Pancreas (tissue), 10 donors: ENCODE measurements around the gene MAD2L2. TPM values are rescaled to one million over a fixed set of nuclear protein-coding genes. Genes with fewer than 3 reads are reported as not detected.

Experiments
- ATAC-seq, 4 donors: fragments of 200-7000 bp; cut with Tn5 transposase; one replicate each; pipeline versions ENCODE4 v1.8.0 to v1.9.1; 2020; ENCODE audit warnings: mild to moderate bottlenecking in 4 of 4, moderate library complexity in 4 of 4
- DNase-seq, 6 donors: peaks; one replicate each; pipeline ENCODE4 v3.0.0-alpha.2; 2020
- FAIRE-seq: peaks from 2 replicates; lab custom pipeline; 2012; peaks lifted over from hg19 to GRCh38; lab: Jason Lieb, UNC
- H3K27ac ChIP-seq, 4 donors: fragments of 200-600 bp; sonication (generic); 1 replicate in 3 of 4; 2 replicates in 1 of 4; pipeline versions ENCODE4 v1.5.0 to v1.8.0; 2020
- H3K27me3 ChIP-seq, 4 donors: fragments of 200-600 bp; one replicate each; pipeline ENCODE4 v1.8.0; 2021
- H3K36me3 ChIP-seq, 3 donors: fragments of 200-600 bp; sonication (generic) in 1 of 3; one replicate each; pipeline versions ENCODE4 v1.5.0 to v1.8.0; 2020 to 2021
- H3K4me1 ChIP-seq, 3 donors: fragments of 200-600 bp; one replicate each; pipeline ENCODE4 v1.8.0; 2021
- H3K4me3 ChIP-seq, 4 donors: fragments of 200-600 bp; sonication (generic) in 2 of 4; one replicate each; pipeline versions ENCODE4 v1.5.0 to v1.8.0; 2020 to 2021
- H3K9me3 ChIP-seq, 4 donors: fragments of 200-600 bp; one replicate each; pipeline ENCODE4 v1.8.0; 2021
- WGBS, 2 donors: extraction: QIAGEN DNeasy Blood & Tissue Kit; methylation state at CpG; one replicate each; pipeline ENCODE4 v1.1.7; 2013; 5-methylcytosine and 5-hydroxymethylcytosine counted together
- intact Hi-C, 3 donors: fragments of 100-400 bp; cut with DNase I; formaldehyde crosslinking; loops; one replicate each; pipeline versions ENCODE4 v1.11.1 to v1.14.2; 2022
- polyA plus RNA-seq, 2 donors: library from polyadenylated mRNA; stranded (reverse); fragments of 200-250 nt; gene quantifications; one replicate each; pipeline ENCODE4 v1.2.3, GENCODE V29; 2013
- total RNA-seq, 6 donors: library from RNA; stranded (reverse); fragmentation: NEBNext Ultra II Directional in 4 of 6; extraction: Animal tissue kit (Norgen Biotek cat#: 25700) in 4 of 6; gene quantifications; one replicate each; pipeline versions ENCODE4 v1.2.1 to v1.2.4, GENCODE V29; 2021 to 2023
- TF ChIP-seq, protein P1 (sequence below), 4 donors: fragments of 200-600 bp; sonication (generic) in 3 of 4; IDR thresholded peaks; one replicate each; pipeline versions ENCODE4 v1.5.0 to v1.8.0; 2021; ENCODE audit warnings: antibody characterized with exemption in 4 of 4
- donor health status: healthy with polysubstance abuse.
- donor health status: DM: no; HTN: no; CAD: no; lungs with moderate emphysema.
- donor health status: DM: no; HTN: no; CAD: no.
- donor health status: control.
- donor health status: control.
- donor health status: Bipolar disorder and iron deficiency.
- donor health status: DM: yes; HTN: yes; CAD: no.
- donor health status: DM: no; HTN: no; CAD: no.
- donor health status: DM: no; HTN: no; CAD: no.
- donor health status: DM: yes; HTN: yes; CAD: no.

Gene MAD2L2
- 10 to 100 TPM; 15.6 to 23.7 (median 20.2) TPM for total RNA-seq
- 10 to 100 TPM; 24.5 to 27.0 TPM for polyA plus RNA-seq

- Histone ChIP-seq H3K4me1 (peaks cover 0 to 6% (median 0%) of the 10 kb centered on the region in 3 donors), H3K27ac (peak within 1 kb of the TSS; percentile 1 to 83 (median 50)), H3K4me3 (peak within 1 kb of the TSS; percentile 54 to 88 (median 84)), H3K36me3 (no peaks in the 10 kb centered on the region), H3K9me3 (no peaks in the 10 kb centered on the region), H3K27me3 (no peaks in the 10 kb centered on the region)
- peak; percentile 84 to 95 (median 88) for DNase-seq
- intact Hi-C loops: no loop called here
- WGBS, 2 donors: 0 to 1% methylated on average over 45 to 71 of the region's 71 CpGs
- TF ChIP-seq, protein P1, sequence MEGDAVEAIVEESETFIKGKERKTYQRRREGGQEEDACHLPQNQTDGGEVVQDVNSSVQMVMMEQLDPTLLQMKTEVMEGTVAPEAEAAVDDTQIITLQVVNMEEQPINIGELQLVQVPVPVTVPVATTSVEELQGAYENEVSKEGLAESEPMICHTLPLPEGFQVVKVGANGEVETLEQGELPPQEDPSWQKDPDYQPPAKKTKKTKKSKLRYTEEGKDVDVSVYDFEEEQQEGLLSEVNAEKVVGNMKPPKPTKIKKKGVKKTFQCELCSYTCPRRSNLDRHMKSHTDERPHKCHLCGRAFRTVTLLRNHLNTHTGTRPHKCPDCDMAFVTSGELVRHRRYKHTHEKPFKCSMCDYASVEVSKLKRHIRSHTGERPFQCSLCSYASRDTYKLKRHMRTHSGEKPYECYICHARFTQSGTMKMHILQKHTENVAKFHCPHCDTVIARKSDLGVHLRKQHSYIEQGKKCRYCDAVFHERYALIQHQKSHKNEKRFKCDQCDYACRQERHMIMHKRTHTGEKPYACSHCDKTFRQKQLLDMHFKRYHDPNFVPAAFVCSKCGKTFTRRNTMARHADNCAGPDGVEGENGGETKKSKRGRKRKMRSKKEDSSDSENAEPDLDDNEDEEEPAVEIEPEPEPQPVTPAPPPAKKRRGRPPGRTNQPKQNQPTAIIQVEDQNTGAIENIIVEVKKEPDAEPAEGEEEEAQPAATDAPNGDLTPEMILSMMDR (IDR thresholded peaks at IDR 0.05): no peak
- ATAC-seq: peak; percentile 97 to 98 (median 98)
- FAIRE-seq: no peak
Measured at GRCh38 chr1:11681071-11681771, at the start of gene MAD2L2. TSS of gene MAD2L2 (minus strand) at chr1:11681148. CDS start at chr1:11680601, 547 bp downstream.

GRCh38 chr1:11730429-11730891, 49.5 kb upstream of the MAD2L2 start:
- no peaks in the 10 kb centered on the region for H3K36me3 ChIP-seq
- TF ChIP-seq, protein P1 (IDR thresholded peaks at IDR 0.05): no peak
- H3K27ac ChIP-seq: no peak overlapping the region
- 64 to 81% methylated on average over 5 of the region's 5 CpGs for WGBS, 2 donors
- H3K27me3 ChIP-seq: no peaks in the 10 kb centered on the region
- FAIRE-seq (no peak), ATAC-seq (peak in 3 of 4 donors; percentile 43 to 72 (median 70)), DNase-seq (no peak)
- H3K4me3 ChIP-seq: no peak overlapping the region
- H3K4me1 ChIP-seq: no peaks in the 10 kb centered on the region
- H3K9me3 ChIP-seq: no peaks in the 10 kb centered on the region
- intact Hi-C loops: no loop called here

GRCh38 chr1:11729498-11730428, 48.8 kb upstream of the MAD2L2 start:
- ATAC-seq (peak in 2 of 4 donors; percentile 14 to 37), FAIRE-seq (no peak), DNase-seq (no peak)
- intact Hi-C loops: loop anchor here in 1 of 3 donors (10.0 kb wide), 1 partner anchor 75 kb away; the partner anchor contains the start of genes FBXO2 and FBXO44
- H3K27me3 ChIP-seq: no peaks in the 10 kb centered on the region
- H3K27ac ChIP-seq: no peak overlapping the region
- H3K9me3 ChIP-seq: no peaks in the 10 kb centered on the region
- no peaks in the 10 kb centered on the region for H3K36me3 ChIP-seq
- H3K4me3 ChIP-seq: no peak overlapping the region
- WGBS, 2 donors: 60 to 63% methylated on average over 26 of the region's 26 CpGs
- TF ChIP-seq, protein P1 (IDR thresholded peaks at IDR 0.05): no peak
- no peaks in the 10 kb centered on the region for H3K4me1 ChIP-seq

DNA sequence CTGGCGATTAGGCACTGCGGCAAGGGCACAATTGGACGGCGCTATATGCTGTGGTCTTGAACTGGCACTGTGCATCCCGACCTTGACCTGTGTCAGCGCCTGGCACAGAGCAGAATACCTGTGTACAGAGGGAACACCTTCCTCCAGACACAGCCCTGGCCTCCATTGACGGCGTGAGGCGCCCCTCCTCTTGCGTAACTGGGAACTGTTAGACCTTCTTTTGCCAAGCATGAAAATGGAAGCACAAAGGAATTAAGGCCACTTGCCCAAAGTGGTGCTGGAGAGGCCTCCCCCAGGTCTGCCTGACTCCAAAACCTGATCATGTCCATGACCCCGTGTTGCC, 48.2 kb upstream of the MAD2L2 start:
- no peak for DNase-seq
- Histone ChIP-seq H3K9me3 (no peaks in the 10 kb centered on the region), H3K27me3 (no peaks in the 10 kb centered on the region), H3K27ac (no peak overlapping the region), H3K4me3 (no peak overlapping the region), H3K36me3 (no peaks in the 10 kb centered on the region), H3K4me1 (no peaks in the 10 kb centered on the region)
- intact Hi-C loops: loop anchor here in 1 of 3 donors (10.0 kb wide), 1 partner anchor 74 kb away; the partner anchor contains the start of genes FBXO2 and FBXO44
- FAIRE-seq: no peak
- TF ChIP-seq, protein P1 (IDR thresholded peaks at IDR 0.05): no peak
- 82 to 83% methylated on average over 11 of the region's 11 CpGs for whole genome bisulfite sequencing, 2 donors
- no peak for ATAC-seq
